ENCODE results near the gene ZNF385B. TPM values are rescaled to one million over a fixed set of nuclear protein-coding genes. Genes with fewer than 3 reads are reported as not detected.

ZNF385B gene
- total RNA-seq, 1 experiment from 2014 or later, result 0.77 TPM

DNA sequence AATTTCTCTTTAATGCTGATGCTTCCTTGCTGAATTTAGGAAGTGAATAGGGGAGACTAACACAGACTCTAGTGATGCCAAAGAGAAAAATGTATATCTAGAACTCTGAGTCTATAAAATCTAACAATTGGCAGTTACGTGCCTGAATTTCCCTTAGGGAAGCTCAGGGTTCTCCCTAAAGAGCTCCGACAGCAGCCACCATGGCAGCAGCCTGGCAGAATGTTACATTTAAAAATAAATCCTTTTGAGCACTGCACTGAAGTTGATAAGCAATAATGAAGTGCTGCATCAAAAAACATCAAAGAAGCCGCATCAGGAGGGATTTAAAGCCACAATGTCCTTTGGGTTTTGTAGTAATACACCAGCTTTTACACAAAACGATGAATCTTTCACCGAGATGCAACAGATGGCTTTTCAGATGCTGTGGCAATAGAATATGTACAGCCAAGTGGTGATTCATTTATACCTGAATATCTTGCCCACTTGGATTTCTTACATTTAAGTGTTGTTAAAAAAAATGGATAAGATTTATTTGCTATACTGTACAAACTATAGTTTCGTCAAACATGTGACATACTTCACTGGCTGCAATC is 305.6 kb downstream of the ZNF385B start:
- H3K27ac Mint-ChIP-seq (ENCODE audit: unreplicated experiment), result no peak overlapping the region
- intact Hi-C loops (cut with micrococcal nuclease; ENCODE audit: unreplicated experiment), result no loop called here
- POLR2A ChIA-PET, result no interaction called here
- no peaks in the 10 kb centered on the region for H3K36me3 Mint-ChIP-seq (ENCODE audit: insufficient read depth, unreplicated experiment)
- no peak overlapping the region for H3K4me3 ChIP-seq (ENCODE audit: low read depth, low read length)
- peaks cover 7% of the 10 kb centered on the region; the same call in 1 of the 2 replicates for H3K4me1 ChIP-seq
- H3K27me3 ChIP-seq (replicated peaks; ENCODE audit: control insufficient read depth, insufficient read depth, low read length), result no peaks in the 10 kb centered on the region
- no TSS peak for BruUV-seq (replicated peaks)
- no peaks in the 10 kb centered on the region; the same call in 1 of the 2 replicates for H3K9me3 ChIP-seq
- TF ChIP-seq, protein P1, sequence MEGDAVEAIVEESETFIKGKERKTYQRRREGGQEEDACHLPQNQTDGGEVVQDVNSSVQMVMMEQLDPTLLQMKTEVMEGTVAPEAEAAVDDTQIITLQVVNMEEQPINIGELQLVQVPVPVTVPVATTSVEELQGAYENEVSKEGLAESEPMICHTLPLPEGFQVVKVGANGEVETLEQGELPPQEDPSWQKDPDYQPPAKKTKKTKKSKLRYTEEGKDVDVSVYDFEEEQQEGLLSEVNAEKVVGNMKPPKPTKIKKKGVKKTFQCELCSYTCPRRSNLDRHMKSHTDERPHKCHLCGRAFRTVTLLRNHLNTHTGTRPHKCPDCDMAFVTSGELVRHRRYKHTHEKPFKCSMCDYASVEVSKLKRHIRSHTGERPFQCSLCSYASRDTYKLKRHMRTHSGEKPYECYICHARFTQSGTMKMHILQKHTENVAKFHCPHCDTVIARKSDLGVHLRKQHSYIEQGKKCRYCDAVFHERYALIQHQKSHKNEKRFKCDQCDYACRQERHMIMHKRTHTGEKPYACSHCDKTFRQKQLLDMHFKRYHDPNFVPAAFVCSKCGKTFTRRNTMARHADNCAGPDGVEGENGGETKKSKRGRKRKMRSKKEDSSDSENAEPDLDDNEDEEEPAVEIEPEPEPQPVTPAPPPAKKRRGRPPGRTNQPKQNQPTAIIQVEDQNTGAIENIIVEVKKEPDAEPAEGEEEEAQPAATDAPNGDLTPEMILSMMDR (IDR thresholded peaks at IDR 0.05; ENCODE audit: insufficient read depth in 1 of 2, low read depth in 1 of 2, low read length in 1 of 2, severe bottlenecking in 1 of 2, unreplicated experiment in 1 of 2), result no peak
- H3K36me3 ChIP-seq (ENCODE audit: control insufficient read depth, insufficient read depth, low read length), result no peaks in the 10 kb centered on the region
- H3K27me3 Mint-ChIP-seq (ENCODE audit: insufficient read depth, unreplicated experiment), result no peaks in the 10 kb centered on the region
- CTCF ChIA-PET, result no interaction called here
- DNase-seq, result no peak
- no peaks in the 10 kb centered on the region for H3K9me3 Mint-ChIP-seq (ENCODE audit: unreplicated experiment)
- H3K4me3 Mint-ChIP-seq (ENCODE audit: unreplicated experiment), result no peak overlapping the region
- H3K4me1 Mint-ChIP-seq (ENCODE audit: low read depth, unreplicated experiment), result peaks cover 13% of the 10 kb centered on the region

DNA sequence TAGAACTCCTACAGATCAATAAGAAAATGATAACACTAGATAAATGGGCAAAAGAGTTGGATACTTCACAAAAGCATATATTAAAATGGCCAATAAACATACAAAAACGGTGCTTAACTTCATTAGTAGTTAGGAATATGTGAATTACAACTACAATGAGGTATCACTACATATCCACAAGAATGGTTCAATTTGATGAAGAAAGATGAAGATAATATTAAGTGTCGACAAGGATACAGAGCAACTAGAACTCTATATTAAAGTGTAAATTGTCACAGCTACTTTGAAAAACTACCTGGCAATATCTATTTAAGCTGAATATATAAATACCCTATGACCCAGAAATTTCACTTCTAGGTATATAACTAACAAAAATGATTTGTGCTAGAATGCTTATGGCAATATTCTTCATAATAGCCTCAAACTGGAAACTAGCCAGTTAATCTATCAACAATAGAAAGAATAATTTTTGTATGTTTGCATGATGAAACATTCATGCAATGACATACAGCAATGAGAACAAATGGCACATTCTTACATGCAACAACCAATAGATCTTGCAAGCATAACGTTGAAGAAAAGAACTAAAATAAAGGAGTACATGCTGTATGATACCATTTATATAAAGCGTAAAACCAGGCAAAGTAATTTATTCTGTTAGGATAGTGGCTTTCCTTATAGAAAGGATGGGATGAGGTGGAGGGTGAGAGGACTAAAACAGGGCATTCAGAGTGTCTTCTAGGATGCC is 306.6 kb downstream of the ZNF385B start:
- H3K36me3 ChIP-seq (ENCODE audit: control insufficient read depth, insufficient read depth, low read length), result no peaks in the 10 kb centered on the region
- Mint-ChIP-seq H3K27ac (ENCODE audit: unreplicated experiment) (no peak overlapping the region), H3K4me3 (ENCODE audit: unreplicated experiment) (no peak overlapping the region), H3K27me3 (ENCODE audit: insufficient read depth, unreplicated experiment) (no peaks in the 10 kb centered on the region), H3K4me1 (ENCODE audit: low read depth, unreplicated experiment) (peaks cover 7% of the 10 kb centered on the region), H3K9me3 (ENCODE audit: unreplicated experiment) (no peaks in the 10 kb centered on the region), H3K36me3 (ENCODE audit: insufficient read depth, unreplicated experiment) (no peaks in the 10 kb centered on the region)
- H3K9me3 ChIP-seq, result no peaks in the 10 kb centered on the region; the same call in 1 of the 2 replicates
- no peaks in the 10 kb centered on the region for H3K27me3 ChIP-seq (replicated peaks; ENCODE audit: control insufficient read depth, insufficient read depth, low read length)
- intact Hi-C loops (cut with micrococcal nuclease; ENCODE audit: unreplicated experiment), result no loop called here
- TF ChIP-seq, protein P1 (IDR thresholded peaks at IDR 0.05; ENCODE audit: insufficient read depth in 1 of 2, low read depth in 1 of 2, low read length in 1 of 2, severe bottlenecking in 1 of 2, unreplicated experiment in 1 of 2), result no peak
- DNase-seq, result no peak
- ChIA-PET CTCF (no interaction called here), POLR2A (no interaction called here)
- BruUV-seq (replicated peaks), result no TSS peak
- no peak overlapping the region for H3K4me3 ChIP-seq (ENCODE audit: low read depth, low read length)
- peaks cover 7% of the 10 kb centered on the region; the same call in 1 of the 2 replicates for H3K4me1 ChIP-seq

DNA sequence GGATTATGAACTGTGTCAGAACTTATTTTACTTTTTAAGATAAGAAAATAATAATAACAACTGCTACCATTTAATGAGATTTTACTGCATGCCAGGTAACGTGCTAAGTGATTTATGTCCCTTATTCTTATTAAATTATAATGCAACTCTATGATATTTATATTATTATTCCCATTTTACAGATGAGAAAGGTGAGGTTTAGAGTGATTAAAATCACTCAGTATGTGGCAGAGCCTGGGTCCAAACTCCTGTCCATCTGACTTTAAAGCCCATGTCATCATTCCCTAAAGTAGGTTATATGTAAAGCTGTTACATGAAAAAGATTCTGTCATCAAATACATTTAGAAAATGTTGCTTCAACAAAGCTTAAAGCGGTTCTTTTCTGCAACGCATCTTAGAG is 308.0 kb downstream of the ZNF385B start:
- no peaks in the 10 kb centered on the region for H3K27me3 Mint-ChIP-seq (ENCODE audit: insufficient read depth, unreplicated experiment)
- no peaks in the 10 kb centered on the region for H3K36me3 ChIP-seq (ENCODE audit: control insufficient read depth, insufficient read depth, low read length)
- TF ChIP-seq, protein P1 (IDR thresholded peaks at IDR 0.05; ENCODE audit: insufficient read depth in 1 of 2, low read depth in 1 of 2, low read length in 1 of 2, severe bottlenecking in 1 of 2, unreplicated experiment in 1 of 2), result no peak
- H3K36me3 Mint-ChIP-seq (ENCODE audit: insufficient read depth, unreplicated experiment), result no peaks in the 10 kb centered on the region
- H3K9me3 ChIP-seq, result no peaks in the 10 kb centered on the region; the same call in 1 of the 2 replicates
- ChIA-PET POLR2A (no interaction called here), CTCF (no interaction called here)
- H3K27me3 ChIP-seq (replicated peaks; ENCODE audit: control insufficient read depth, insufficient read depth, low read length), result no peaks in the 10 kb centered on the region
- no peak for DNase-seq
- peaks cover 2% of the 10 kb centered on the region for H3K9me3 Mint-ChIP-seq (ENCODE audit: unreplicated experiment)
- no TSS peak for BruUV-seq (replicated peaks)
- H3K4me3 ChIP-seq (ENCODE audit: low read depth, low read length), result no peak overlapping the region
- intact Hi-C loops (cut with micrococcal nuclease; ENCODE audit: unreplicated experiment), result no loop called here
- no peaks in the 10 kb centered on the region for H3K4me1 Mint-ChIP-seq (ENCODE audit: low read depth, unreplicated experiment)
- H3K27ac Mint-ChIP-seq (ENCODE audit: unreplicated experiment), result no peak overlapping the region
- no peak overlapping the region for H3K4me3 Mint-ChIP-seq (ENCODE audit: unreplicated experiment)
- peaks cover 7% of the 10 kb centered on the region; the same call in 1 of the 2 replicates for H3K4me1 ChIP-seq

All from Caco-2 (cell line).